Activated CD8-positive, alpha-beta memory T cell treated with anti-CD3 and anti-CD28 coated beads, Interleukin-2, amount 10 ng/mL, durations not matched to agents 7 days and 5 days (primary cell): ENCODE data around the gene GIMAP5. TPM values are rescaled to one million over a fixed set of nuclear protein-coding genes. Genes with fewer than 3 reads are reported as not detected.

Source experiments
- ATAC-seq: fragments of 150-1000 bp; cut with Tn5 transposase; one replicate; pipeline ENCODE4 v1.10.0; 2021; ENCODE audit warnings: moderate library complexity
- CTCF ChIA-PET: fragments of 350-600 bp; sonication (Branson Sonifier 250); formaldehyde crosslinking; loops from one replicate; lab custom pipeline; 2021; ENCODE audit warnings: antibody characterized with exemption; lab: Charles Lee
- DNase-seq: peaks from one replicate; pipeline ENCODE4 v3.0.0-alpha.2; 2020
- H3K27ac Mint-ChIP-seq: one replicate; pipeline ENCODE4 v1.8.0; 2021; ENCODE audit warnings: mild to moderate bottlenecking, mixed read lengths
- H3K27me3 Mint-ChIP-seq: one replicate; pipeline ENCODE4 v1.8.0; 2021; ENCODE audit warnings: mixed read lengths
- H3K36me3 Mint-ChIP-seq: one replicate; pipeline ENCODE4 v1.8.0; 2021; ENCODE audit warnings: mild to moderate bottlenecking, mixed read lengths
- H3K4me1 Mint-ChIP-seq: one replicate; pipeline ENCODE4 v1.8.0; 2021; ENCODE audit warnings: mixed read lengths
- H3K4me3 Mint-ChIP-seq: one replicate; pipeline ENCODE4 v1.8.0; 2021; ENCODE audit warnings: mild to moderate bottlenecking, moderate library complexity, mixed read lengths
- H3K9me3 Mint-ChIP-seq: one replicate; pipeline ENCODE4 v1.8.0; 2022; ENCODE audit warnings: low read depth, mixed read lengths
- total RNA-seq, 2 experiments: library from RNA; stranded (reverse); gene quantifications; one replicate each; pipeline ENCODE4 v1.2.3, GENCODE V29; 2021

The GIMAP5 gene
- total RNA-seq, 2 experiments from 2014 or later = 41.0 to 42.5 TPM

GRCh38 chr7:150722431-150722931 lies 14.7 kb upstream of the GIMAP5 start:
- DNase-seq (no peak), ATAC-seq (no peak)
- Mint-ChIP-seq H3K4me3 (peak overlapping the region; percentile 35), H3K9me3 (peaks cover 16% of the 10 kb centered on the region), H3K27ac (peak overlapping the region; percentile 50), H3K36me3 (peaks cover 95% of the 10 kb centered on the region), H3K27me3 (no peaks in the 10 kb centered on the region), H3K4me1 (peaks cover 59% of the 10 kb centered on the region)
- CTCF ChIA-PET = interaction anchor here (1.0 kb wide), 1 partner anchor 154 kb away, joined by 3 read pairs; no protein-coding TSS in a partner anchor

- ATAC-seq (no peak), DNase-seq (no peak)
- Mint-ChIP-seq H3K27ac (no peak overlapping the region), H3K4me3 (no peak overlapping the region), H3K4me1 (peaks cover 50% of the 10 kb centered on the region), H3K9me3 (peaks cover 25% of the 10 kb centered on the region), H3K27me3 (no peaks in the 10 kb centered on the region), H3K36me3 (peaks cover 95% of the 10 kb centered on the region)
- CTCF ChIA-PET = interaction anchor here (1.0 kb wide), 1 partner anchor 155 kb away, joined by 3 read pairs; no protein-coding TSS in a partner anchor
Measured at GRCh38 chr7:150723467-150723866, 13.8 kb upstream of the GIMAP5 start.

GRCh38 chr7:150727381-150727780 lies 9.8 kb upstream of the GIMAP5 start:
- CTCF ChIA-PET = interaction anchor here (1.9 kb wide), 1 partner anchor 36 kb away, joined by 4 read pairs; no protein-coding TSS in a partner anchor
- Mint-ChIP-seq H3K27ac (no peak overlapping the region), H3K4me1 (peaks cover 57% of the 10 kb centered on the region), H3K4me3 (no peak overlapping the region), H3K36me3 (peaks cover 75% of the 10 kb centered on the region), H3K9me3 (peaks cover 28% of the 10 kb centered on the region), H3K27me3 (no peaks in the 10 kb centered on the region)
- ATAC-seq (no peak), DNase-seq (no peak)

GRCh38 chr7:150728011-150728410 lies 9.2 kb upstream of the GIMAP5 start:
- Mint-ChIP-seq H3K27ac (no peak overlapping the region), H3K4me1 (peaks cover 58% of the 10 kb centered on the region), H3K9me3 (peaks cover 28% of the 10 kb centered on the region), H3K4me3 (no peak overlapping the region), H3K36me3 (peaks cover 70% of the 10 kb centered on the region), H3K27me3 (no peaks in the 10 kb centered on the region)
- DNase-seq (no peak), ATAC-seq (no peak)
- CTCF ChIA-PET = no interaction called here

- peaks cover 64% of the 10 kb centered on the region for H3K36me3 Mint-ChIP-seq
- ATAC-seq (no peak), DNase-seq (no peak)
- peaks cover 61% of the 10 kb centered on the region for H3K4me1 Mint-ChIP-seq
- H3K27me3 Mint-ChIP-seq = no peaks in the 10 kb centered on the region
- H3K9me3 Mint-ChIP-seq = peaks cover 28% of the 10 kb centered on the region
- H3K4me3 Mint-ChIP-seq = no peak overlapping the region
- CTCF ChIA-PET = interaction anchor here (2.6 kb wide), 1 partner anchor 12 kb away, joined by 11 read pairs; the partner anchor contains the start of gene GIMAP1
- peak overlapping the region; percentile 36 for H3K27ac Mint-ChIP-seq
Measured at GRCh38 chr7:150728609-150729008, 8.6 kb upstream of the GIMAP5 start.

GRCh38 chr7:150731916-150732315 lies 5.3 kb upstream of the GIMAP5 start:
- CTCF ChIA-PET = interaction anchor here (1.1 to 4.0 kb wide), 12 partner anchors 10 to 283 kb away, joined by 4 to 15 read pairs (median 7); partner anchors contain the start of genes GIMAP1, GIMAP2 and GIMAP8
- Mint-ChIP-seq H3K4me3 (peak overlapping the region; percentile 69), H3K27ac (peak overlapping the region; percentile 98), H3K36me3 (peaks cover 35% of the 10 kb centered on the region), H3K9me3 (peaks cover 16% of the 10 kb centered on the region), H3K4me1 (peaks cover 78% of the 10 kb centered on the region), H3K27me3 (no peaks in the 10 kb centered on the region)
- ATAC-seq (peak; percentile 62), DNase-seq (peak; percentile 72)

GRCh38 chr7:150732786-150733481 lies 4.3 kb upstream of the GIMAP5 start:
- H3K27me3 Mint-ChIP-seq = no peaks in the 10 kb centered on the region
- peaks cover 27% of the 10 kb centered on the region for H3K36me3 Mint-ChIP-seq
- peak overlapping the region; percentile 98 for H3K27ac Mint-ChIP-seq
- peaks cover 8% of the 10 kb centered on the region for H3K9me3 Mint-ChIP-seq
- DNase-seq = no peak
- CTCF ChIA-PET = interaction anchor here (0.8 to 4.0 kb wide), 14 partner anchors 9 to 284 kb away, joined by 3 to 15 read pairs (median 6); partner anchors contain the start of genes GIMAP1, GIMAP2, GIMAP4 and GIMAP8
- peak; percentile 20 for ATAC-seq
- peaks cover 81% of the 10 kb centered on the region for H3K4me1 Mint-ChIP-seq
- peak overlapping the region; percentile 69 for H3K4me3 Mint-ChIP-seq

GRCh38 chr7:150733482-150734095 lies 3.6 kb upstream of the GIMAP5 start:
- ATAC-seq (peak; percentile 25), DNase-seq (no peak)
- Mint-ChIP-seq H3K27ac (peak overlapping the region; percentile 98), H3K4me1 (peaks cover 80% of the 10 kb centered on the region), H3K27me3 (no peaks in the 10 kb centered on the region), H3K9me3 (peaks cover 2% of the 10 kb centered on the region), H3K4me3 (peak overlapping the region; percentile 69), H3K36me3 (peaks cover 27% of the 10 kb centered on the region)
- CTCF ChIA-PET = interaction anchor here (1.0 to 4.0 kb wide), 8 partner anchors 13 to 285 kb away, joined by 4 to 15 read pairs (median 8); partner anchors contain the start of genes GIMAP1 and GIMAP8

- Mint-ChIP-seq H3K4me1 (peaks cover 79% of the 10 kb centered on the region), H3K27me3 (no peaks in the 10 kb centered on the region), H3K27ac (peak overlapping the region; percentile 98), H3K4me3 (no peak overlapping the region), H3K9me3 (no peaks in the 10 kb centered on the region), H3K36me3 (peaks cover 30% of the 10 kb centered on the region)
- DNase-seq (peak; percentile 66), ATAC-seq (no peak)
- CTCF ChIA-PET = interaction anchor here (1.4 to 2.8 kb wide), 4 partner anchors 20 to 285 kb away, joined by 4 to 8 read pairs (median 6); no protein-coding TSS in a partner anchor
Measured at GRCh38 chr7:150734254-150734653, 3.0 kb upstream of the GIMAP5 start.

- peak overlapping the region; percentile 98 for H3K27ac Mint-ChIP-seq
- DNase-seq = no peak
- H3K9me3 Mint-ChIP-seq = no peaks in the 10 kb centered on the region
- H3K4me3 Mint-ChIP-seq = peak overlapping the region; percentile 94
- H3K36me3 Mint-ChIP-seq = peaks cover 33% of the 10 kb centered on the region
- H3K27me3 Mint-ChIP-seq = no peaks in the 10 kb centered on the region
- ATAC-seq = no peak
- H3K4me1 Mint-ChIP-seq = peaks cover 79% of the 10 kb centered on the region
- CTCF ChIA-PET = interaction anchor here (1.4 to 1.5 kb wide), 2 partner anchors 285 to 287 kb away, joined by 4 to 6 read pairs; no protein-coding TSS in a partner anchor
Measured at GRCh38 chr7:150735596-150736358, 1.4 kb upstream of the GIMAP5 start.

- peaks cover 42% of the 10 kb centered on the region for H3K36me3 Mint-ChIP-seq
- peak; percentile 18 for ATAC-seq
Measured at GRCh38 chr7:150736864-150737263, 354 bp upstream of the GIMAP5 start.

GRCh38 chr7:150738092-150738491 lies 874 bp downstream of the GIMAP5 start:
- DNase-seq (no peak), ATAC-seq (no peak)
- no peaks in the 10 kb centered on the region for H3K9me3 Mint-ChIP-seq
- H3K27ac Mint-ChIP-seq = peak overlapping the region; percentile 98
- CTCF ChIA-PET = interaction anchor here (0.7 to 3.3 kb wide), 13 partner anchors 8 to 289 kb away, joined by 3 to 24 read pairs (median 4); partner anchors contain the start of genes GIMAP1, GIMAP2, GIMAP6 and GIMAP8
- H3K4me1 Mint-ChIP-seq = peaks cover 83% of the 10 kb centered on the region
- H3K27me3 Mint-ChIP-seq = no peaks in the 10 kb centered on the region
- peaks cover 54% of the 10 kb centered on the region for H3K36me3 Mint-ChIP-seq
- peak overlapping the region; percentile 94 for H3K4me3 Mint-ChIP-seq

More at GRCh38 chr7:150736864-150737263, 354 bp upstream of the GIMAP5 start:
- Mint-ChIP-seq H3K9me3 (no peaks in the 10 kb centered on the region), H3K27ac (peak overlapping the region; percentile 98), H3K4me1 (peaks cover 83% of the 10 kb centered on the region), H3K27me3 (no peaks in the 10 kb centered on the region), H3K4me3 (peak overlapping the region; percentile 94)
- CTCF ChIA-PET = interaction anchor here (1.1 to 3.3 kb wide), 8 partner anchors 18 to 288 kb away, joined by 3 to 24 read pairs (median 4); partner anchors contain the start of genes GIMAP1, GIMAP2 and GIMAP8
- DNase-seq = no peak
